OCI-LY7 (cell line): ENCODE results near the gene C2orf42. TPM values are rescaled to one million over a fixed set of nuclear protein-coding genes. Genes with fewer than 3 reads are reported as not detected.
A peak's percentile ranks its signal among the peaks of the same experiment; 100 is the strongest.

Experiments used
- BruUV-seq: library from RNA; stranded (reverse); fragments of 400-500 nt; replicated peaks from 2 replicates; lab custom pipeline; 2021; lab: Mats Ljungman, UMichigan
- CTCF ChIA-PET: fragments of 300-600 bp; sonication (Branson Sonifier 250); formaldehyde crosslinking; loops from one replicate; lab custom pipeline; 2022; ENCODE audit warnings: antibody characterized with exemption; ENCODE audit not compliant: unreplicated experiment; lab: Charles Lee
- POLR2A ChIA-PET: fragments of 300-600 bp; sonication (Branson Sonifier 250); formaldehyde crosslinking; loops from one replicate; lab custom pipeline; 2022; ENCODE audit warnings: antibody characterized with exemption; lab: Charles Lee
- DNase-seq: peaks from one replicate; pipeline ENCODE4 v3.0.0-alpha.2; 2015; ENCODE audit warnings: low spot score
- H2AFZ ChIP-seq: fragments of 200-600 bp; sonication (generic), shearing (Covaris generic); 2 replicates; pipeline ENCODE4 v1.6.1; 2014; ENCODE audit warnings: mild to moderate bottlenecking, antibody characterized with exemption, low read length, moderate library complexity
- H3K27ac ChIP-seq: fragments of 200-600 bp; sonication (generic); 2 replicates; pipeline ENCODE4 v1.5.1; 2014; ENCODE audit warnings: mixed run types, low read depth, mild to moderate bottlenecking, moderate library complexity, low read length, inconsistent platforms; ENCODE audit not compliant: poor library complexity, severe bottlenecking
- H3K36me3 ChIP-seq: fragments of 200-600 bp; sonication (generic); 2 replicates; pipeline ENCODE4 v1.6.1; 2014; ENCODE audit warnings: mild to moderate bottlenecking, antibody characterized with exemption, low read length, moderate library complexity, mixed read lengths; ENCODE audit not compliant: insufficient read depth
- H3K4me1 ChIP-seq: fragments of 200-600 bp; sonication (generic); 2 replicates; pipeline ENCODE4 v1.5.1; 2014; ENCODE audit warnings: mild to moderate bottlenecking, low read length; ENCODE audit not compliant: insufficient read depth, poor library complexity, severe bottlenecking
- H3K4me2 ChIP-seq: fragments of 200-600 bp; sonication (generic); 2 replicates; pipeline ENCODE4 v1.6.1; 2014; ENCODE audit warnings: mild to moderate bottlenecking, low read length
- H3K4me3 ChIP-seq: fragments of 200-600 bp; sonication (generic); 2 replicates; pipeline ENCODE4 v1.5.1; 2014; ENCODE audit warnings: mild to moderate bottlenecking, low read depth, low read length; ENCODE audit not compliant: poor library complexity, severe bottlenecking
- H3K79me2 ChIP-seq: fragments of 200-600 bp; sonication (generic); 2 replicates; pipeline ENCODE4 v1.6.1; 2016; ENCODE audit warnings: low read depth, mild to moderate bottlenecking, low read length, moderate library complexity, mixed read lengths; ENCODE audit not compliant: insufficient read depth
- H3K9me2 ChIP-seq: fragments of 200-600 bp; sonication (generic); 2 replicates; pipeline ENCODE4 v1.6.1; 2016; ENCODE audit warnings: mild to moderate bottlenecking, low read length, mixed read lengths; ENCODE audit not compliant: insufficient read depth
- H3K9me3 ChIP-seq: fragments of 200-600 bp; sonication (generic); 2 replicates; pipeline ENCODE4 v1.6.1; 2014; ENCODE audit warnings: mild to moderate bottlenecking, mixed run types, low read length, mixed read lengths
- H4K20me1 ChIP-seq: fragments of 200-600 bp; sonication (generic); 2 replicates; pipeline ENCODE4 v1.6.1; 2014; ENCODE audit warnings: mild to moderate bottlenecking, antibody characterized with exemption, low read length, moderate library complexity, mixed read lengths; ENCODE audit not compliant: insufficient read depth
- CTCF ChIP-seq: fragments of 200-600 bp; sonication (generic); conservative IDR thresholded peaks from 2 replicates; pipeline ENCODE4 v1.5.1; 2014; ENCODE audit warnings: mild to moderate bottlenecking, antibody characterized with exemption, low read length, moderate library complexity, mixed read lengths
- EZH2phosphoT487 ChIP-seq: fragments of 200-600 bp; sonication (generic); IDR thresholded peaks from 2 replicates; pipeline ENCODE4 v1.6.1; 2018; ENCODE audit warnings: low read depth, borderline replicate concordance, mild to moderate bottlenecking, mixed run types, antibody characterized with exemption, low read length, moderate library complexity, mixed read lengths
- intact Hi-C: fragments of 100-400 bp; cut with micrococcal nuclease; formaldehyde crosslinking; loops from one replicate; pipeline ENCODE4 v1.10.0; 2022; ENCODE audit not compliant: unreplicated experiment
- total RNA-seq, 2 experiments: library from RNA; depleted of rRNA in 1 of 2; stranded (reverse); fragments of >200 nt in 1 of 2; shearing (Covaris generic) in 1 of 2; gene quantifications; 2 replicates each; pipeline ENCODE4 v1.2.3, GENCODE V29; 2014 to 2022

Gene C2orf42
- total RNA-seq, 2 experiments from 2014 or later = 19.0 to 24.5 TPM

GRCh38 chr2:70144443-70145143 is 46.2 kb downstream of the C2orf42 start:
- BruUV-seq = no TSS peak
- H2AFZ ChIP-seq = no peak overlapping the region
- DNase-seq = peak; percentile 56
- ChIA-PET POLR2A (interaction anchor here (0.6 to 2.0 kb wide), 7 partner anchors 12 to 231 kb away, joined by 3 to 11 read pairs (median 4); partner anchors contain the start of genes C2orf42 and MXD1), CTCF (no interaction called here)
- no peak overlapping the region for H3K4me2 ChIP-seq
- H3K27ac ChIP-seq = no peak overlapping the region
- H3K4me3 ChIP-seq = no peak overlapping the region
- TF ChIP-seq CTCF (peak; percentile 62), EZH2phosphoT487 (no peak)
- H3K36me3 ChIP-seq = peaks cover 3% of the 10 kb centered on the region
- H3K4me1 ChIP-seq = peaks cover 25% of the 10 kb centered on the region
- no peaks in the 10 kb centered on the region for H3K9me3 ChIP-seq
- intact Hi-C loops = loop anchor here (5.0 kb wide), 1 partner anchor 103 kb away; the partner anchor contains the start of gene TIA1
- H3K9me2 ChIP-seq = no peaks in the 10 kb centered on the region
- H3K79me2 ChIP-seq = peaks cover 5% of the 10 kb centered on the region; the same call in 1 of the 2 replicates
- no peaks in the 10 kb centered on the region for H4K20me1 ChIP-seq

DNA sequence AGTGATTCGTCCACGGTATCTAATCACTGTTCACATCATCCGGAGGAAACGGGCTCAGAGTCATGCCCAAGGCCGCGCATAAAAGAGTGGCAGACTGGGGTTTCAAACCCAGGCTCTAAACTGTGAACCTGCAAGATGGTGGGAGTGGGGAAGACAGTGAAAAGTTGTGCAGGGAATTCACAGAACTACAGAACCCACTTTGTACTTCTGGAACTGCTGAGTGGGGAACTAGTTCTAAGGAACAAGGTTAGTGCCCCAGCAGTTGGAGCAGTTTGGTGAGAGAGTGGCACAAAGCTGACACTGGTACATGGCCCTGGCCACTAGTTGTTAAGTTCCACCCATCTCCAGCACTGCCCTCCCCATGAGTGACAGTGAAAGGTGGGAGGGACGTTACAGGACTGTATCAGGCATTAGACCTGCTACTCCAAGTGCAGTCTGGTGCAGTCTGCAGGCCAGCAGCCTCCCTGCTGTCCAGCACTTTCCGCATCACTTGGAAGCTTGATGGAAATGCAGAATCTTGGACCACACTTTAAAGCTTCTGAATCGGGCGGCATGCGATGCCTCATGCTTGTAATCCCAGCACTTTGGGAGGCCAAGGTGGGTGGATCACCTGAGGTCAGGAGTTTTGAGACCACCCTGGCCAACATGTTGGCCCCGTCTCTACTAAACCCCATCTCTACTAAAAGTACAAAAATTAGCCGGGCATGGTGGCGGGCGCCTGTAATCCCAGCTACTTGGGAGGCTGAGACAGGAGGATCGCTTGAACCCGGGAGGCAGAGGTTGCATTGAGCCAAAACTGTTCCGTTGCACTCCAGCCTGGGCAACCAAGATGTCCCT is 47.3 kb downstream of the C2orf42 start:
- no peaks in the 10 kb centered on the region for H3K9me3 ChIP-seq
- H3K36me3 ChIP-seq = no peaks in the 10 kb centered on the region
- intact Hi-C loops = loop anchor here (2.0 to 5.0 kb wide), 3 partner anchors 47 to 419 kb away; partner anchors contain the start of genes C2orf42 and TIA1
- H3K4me1 ChIP-seq = peaks cover 25% of the 10 kb centered on the region
- H3K4me2 ChIP-seq = peak overlapping the region; percentile 94
- TF ChIP-seq EZH2phosphoT487 (no peak), CTCF (no peak)
- peak overlapping the region; percentile 71 for H3K27ac ChIP-seq
- POLR2A ChIA-PET = interaction anchor here (0.5 to 2.0 kb wide), 10 partner anchors 12 to 1975 kb away, joined by 3 to 11 read pairs (median 4); partner anchors contain the start of genes C2orf42 and MXD1
- no peaks in the 10 kb centered on the region for H4K20me1 ChIP-seq
- no peak for DNase-seq
- peak overlapping the region; percentile 68 for H3K4me3 ChIP-seq
- no peaks in the 10 kb centered on the region for H3K9me2 ChIP-seq
- CTCF ChIA-PET = interaction anchor here (0.5 to 1.0 kb wide), 2 partner anchors 36 to 58 kb away, joined by 3 read pairs; no protein-coding TSS in a partner anchor
- peak overlapping the region; percentile 56; the same call in 1 of the 2 replicates for H2AFZ ChIP-seq
- peaks cover 5% of the 10 kb centered on the region; the same call in 1 of the 2 replicates for H3K79me2 ChIP-seq
- BruUV-seq = no TSS peak
